ENCODE measurements around the gene TCF7L2.

- TF ChIP-seq ZNF565 (CRISPR knock-in tag; conservative IDR thresholded peaks at IDR 0.05; ENCODE audit: low read depth) (no peak), TOX (CRISPR knock-in tag; IDR thresholded peaks at IDR 0.05; ENCODE audit: borderline replicate concordance) (no peak), ISL1 (CRISPR knock-in tag; IDR thresholded peaks at IDR 0.05) (no peak), RARB (CRISPR knock-in tag; IDR thresholded peaks at IDR 0.05) (no peak), CREB5 (CRISPR knock-in tag; IDR thresholded peaks at IDR 0.05; ENCODE audit: low read depth) (no peak), GLIS3 (CRISPR knock-in tag; IDR thresholded peaks at IDR 0.05) (no peak), TSHZ2 (CRISPR knock-in tag; IDR thresholded peaks at IDR 0.05) (no peak), PATZ1 (CRISPR knock-in tag; IDR thresholded peaks at IDR 0.05; ENCODE audit: borderline replicate concordance) (no peak), ZNF70 (CRISPR knock-in tag; IDR thresholded peaks at IDR 0.05) (no peak), ARNTL (CRISPR knock-in tag; IDR thresholded peaks at IDR 0.05; ENCODE audit: borderline replicate concordance, low read depth) (no peak), TCF4 (CRISPR knock-in tag; IDR thresholded peaks at IDR 0.05; ENCODE audit: borderline replicate concordance) (no peak), SNAI2 (CRISPR knock-in tag; IDR thresholded peaks at IDR 0.05) (no peak)
These were observed 158.3 kb downstream of the TCF7L2 start for GRCh38 chr10:113108194-113108835.

Measured in SK-N-SH treated with all-trans-retinoic acid at 6 μM for 48 hours (cell line).